Measurements from ENCODE around the gene ZSCAN23. TPM values are rescaled to one million over a fixed set of nuclear protein-coding genes. Genes with fewer than 3 reads are reported as not detected.

Gene ZSCAN23
- total RNA-seq, 4 donors from 2014 or later = 0.25 to 0.62 TPM; not detected in 2

- ATAC-seq = no peak
- Histone ChIP-seq H3K36me3 (no peaks in the 10 kb centered on the region), H3K4me1 (peaks cover 0 to 5% of the 10 kb centered on the region in 2 donors), H3K9me3 (no peaks in the 10 kb centered on the region), H3K27me3 (peaks cover 14 to 26% (median 19%) of the 10 kb centered on the region in 3 donors), H3K27ac (no peak overlapping the region), H3K4me3 (peak overlapping the region; percentile 46 to 67 (median 59))
- intact Hi-C loops (cut with DNase I; ENCODE audit: low total_unique reads) (loop anchor here (2.0 kb wide), 1 partner anchor 190 kb away; the partner anchor contains the start of gene ZKSCAN4), in situ Hi-C loops (cut with MboI; ENCODE audit: low sequenced_read_pairs in 4 of 4) (no loop called here)
- no peak for TF ChIP-seq POLR2A (IDR thresholded peaks at IDR 0.05)
- TF ChIP-seq CTCF (IDR thresholded peaks at IDR 0.05 in 4 of 5, conservative IDR thresholded peaks at IDR 0.05 in 1 of 5) = no peak
- DNase-seq = no peak
These were observed 705 bp downstream of the ZSCAN23 start for GRCh38 chr6:28442586-28442985.

- intact Hi-C loops (cut with DNase I; ENCODE audit: low total_unique reads) (no loop called here), in situ Hi-C loops (cut with MboI; ENCODE audit: low sequenced_read_pairs in 4 of 4) (no loop called here)
- no peak for TF ChIP-seq CTCF (IDR thresholded peaks at IDR 0.05 in 4 of 5, conservative IDR thresholded peaks at IDR 0.05 in 1 of 5)
- TF ChIP-seq POLR2A (IDR thresholded peaks at IDR 0.05) = no peak
These were observed 6.9 kb downstream of the ZSCAN23 start for GRCh38 chr6:28436404-28436803.

DNA sequence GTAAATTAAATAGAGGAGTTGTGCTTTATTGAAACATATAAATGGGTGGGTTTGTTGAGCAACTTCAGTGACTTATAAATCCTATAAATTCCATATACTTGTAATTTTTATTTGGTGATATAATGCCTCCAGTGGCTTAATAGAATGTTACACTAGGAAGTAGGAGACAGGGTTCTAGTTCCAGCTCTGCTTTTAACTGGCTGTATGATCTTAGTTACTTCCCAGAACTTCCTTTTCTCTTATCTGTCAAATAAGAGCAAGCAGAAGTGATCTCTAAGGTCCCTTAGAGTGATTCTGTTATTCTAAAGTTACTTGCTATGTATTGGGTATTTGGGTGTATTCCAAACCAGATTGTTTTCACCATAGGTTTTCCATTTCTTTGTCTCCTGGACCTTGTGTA lies 10.2 kb downstream of the ZSCAN23 start:
- no peak for TF ChIP-seq CTCF (IDR thresholded peaks at IDR 0.05 in 4 of 5, conservative IDR thresholded peaks at IDR 0.05 in 1 of 5)
- TF ChIP-seq POLR2A (IDR thresholded peaks at IDR 0.05) = no peak
- DNase-seq = no peak
- in situ Hi-C loops (cut with MboI; ENCODE audit: low sequenced_read_pairs in 4 of 4) = no loop called here
- H3K27ac ChIP-seq = no peak overlapping the region
- no peak overlapping the region for H3K4me3 ChIP-seq
- no peaks in the 10 kb centered on the region for H3K36me3 ChIP-seq
- intact Hi-C loops (cut with DNase I; ENCODE audit: low total_unique reads) = no loop called here
- no peaks in the 10 kb centered on the region for H3K27me3 ChIP-seq
- no peaks in the 10 kb centered on the region for H3K9me3 ChIP-seq
- ATAC-seq = no peak
- no peaks in the 10 kb centered on the region for H3K4me1 ChIP-seq

More at GRCh38 chr6:28436404-28436803, 6.9 kb downstream of the ZSCAN23 start:
- no peak overlapping the region for H3K27ac ChIP-seq
- H3K36me3 ChIP-seq = no peaks in the 10 kb centered on the region
- H3K9me3 ChIP-seq = no peaks in the 10 kb centered on the region
- H3K4me3 ChIP-seq = no peak overlapping the region
- no peak for ATAC-seq
- H3K4me1 ChIP-seq = no peaks in the 10 kb centered on the region
- DNase-seq = no peak
- H3K27me3 ChIP-seq = no peaks in the 10 kb centered on the region

- intact Hi-C loops (cut with DNase I; ENCODE audit: low total_unique reads) (no loop called here), in situ Hi-C loops (cut with MboI; ENCODE audit: low sequenced_read_pairs in 4 of 4) (no loop called here)
- no peak for DNase-seq
- ATAC-seq = no peak
- Histone ChIP-seq H3K27me3 (no peaks in the 10 kb centered on the region), H3K27ac (no peak overlapping the region), H3K4me3 (no peak overlapping the region), H3K9me3 (no peaks in the 10 kb centered on the region), H3K36me3 (no peaks in the 10 kb centered on the region), H3K4me1 (no peaks in the 10 kb centered on the region)
- TF ChIP-seq CTCF (IDR thresholded peaks at IDR 0.05 in 4 of 5, conservative IDR thresholded peaks at IDR 0.05 in 1 of 5) (no peak), POLR2A (IDR thresholded peaks at IDR 0.05) (no peak)
These were observed 13.5 kb downstream of the ZSCAN23 start for GRCh38 chr6:28429781-28430180.

GRCh38 chr6:28425944-28426541 lies 17.2 kb downstream of the ZSCAN23 start:
- no peak overlapping the region for H3K4me3 ChIP-seq
- no peak overlapping the region for H3K27ac ChIP-seq
- H3K36me3 ChIP-seq = no peaks in the 10 kb centered on the region
- no peak for TF ChIP-seq POLR2A (IDR thresholded peaks at IDR 0.05)
- no peak for TF ChIP-seq CTCF (IDR thresholded peaks at IDR 0.05 in 4 of 5, conservative IDR thresholded peaks at IDR 0.05 in 1 of 5)
- no peak for DNase-seq
- H3K27me3 ChIP-seq = no peaks in the 10 kb centered on the region
- no peaks in the 10 kb centered on the region for H3K4me1 ChIP-seq
- no peak for ATAC-seq
- H3K9me3 ChIP-seq = no peaks in the 10 kb centered on the region
- in situ Hi-C loops (cut with MboI; ENCODE audit: low sequenced_read_pairs in 4 of 4) = no loop called here
- intact Hi-C loops (cut with DNase I; ENCODE audit: low total_unique reads) = no loop called here

All from gastrocnemius medialis (tissue), 4 donors.